K562 (cell line): ENCODE results near the gene ATRN. TPM values are rescaled to one million over a fixed set of nuclear protein-coding genes. Genes with fewer than 3 reads are reported as not detected.

Experiments used
- BRF1 ChIP-seq: IDR thresholded peaks from 3 replicates; pipeline ENCODE4 v1.6.1; 2011; ENCODE audit warnings: borderline replicate concordance, mild to moderate bottlenecking; ENCODE audit not compliant: insufficient read length; ENCODE audit errors: extremely low read depth
- CAMTA2 ChIP-seq: fragments of 250-450 bp; sonication (Bioruptor Pico); conservative IDR thresholded peaks from 2 replicates; pipeline ENCODE4 v1.5.1; 2022
- ETS2 ChIP-seq: IDR thresholded peaks from 2 replicates; pipeline ENCODE4 v1.6.1; 2016; ENCODE audit warnings: borderline replicate concordance, missing genetic modification characterization, mild to moderate bottlenecking, moderate library complexity, missing compliant biosample characterization; ENCODE audit not compliant: poor library complexity, severe bottlenecking
- SETDB1 ChIP-seq: IDR thresholded peaks from one replicate; pipeline ENCODE4 v1.6.1; 2012; ENCODE audit warnings: low read length, control low read depth, inconsistent platforms
- U2AF1 ChIP-seq: fragments of 200-400 bp; formaldehyde crosslinking; optimal IDR thresholded peaks from 2 replicates; pipeline ENCODE3; 2017; ENCODE audit warnings: mild to moderate bottlenecking, low read depth, low read length, moderate library complexity
- polyA plus RNA-seq, 8 experiments: library from polyadenylated mRNA; depleted of rRNA in 4 of 8; stranded (reverse) in 5 of 8; unstranded in 3 of 8; fragments of >200 nt; fragmentation: Nextera tagmentation in 2 of 8; fragmentation: Illumina TruSeq in 1 of 8; extraction: Ambion mirVana in 2 of 8; extraction: Trizol in 1 of 8; gene quantifications; 2 replicates each; pipeline versions ENCODE4 v1.2.1 to v1.2.3, GENCODE V29; 2011 to 2014; ENCODE audit warnings: inconsistent platforms in 1 of 8, missing spikeins in 1 of 8
- total RNA-seq, 7 experiments: library from RNA; depleted of rRNA in 6 of 7; stranded (reverse); fragments of >200 nt in 6 of 7; fragmentation: Illumina TruSeq in 2 of 7; extraction: Trizol in 2 of 7; gene quantifications; 2 replicates each; pipeline versions ENCODE4 v1.2.1 to v1.2.3, GENCODE V29; 2011 to 2021; ENCODE audit warnings: low replicate concordance in 1 of 7
- TF ChIP-seq, protein P1 (sequence below): sonication (generic); formaldehyde crosslinking; IDR thresholded peaks from 2 replicates; pipeline ENCODE4 v1.8.1; 2023; ENCODE audit warnings: mild to moderate bottlenecking, missing genetic modification reagents
- TF ChIP-seq, protein P2 (sequence below), 3 experiments: IDR thresholded peaks in 2 of 3; conservative IDR thresholded peaks in 1 of 3; 2 replicates each; pipeline ENCODE4 v1.5.1; 2011 to 2012; ENCODE audit warnings: low read length in 3 of 3, mild to moderate bottlenecking in 3 of 3, control low read depth in 2 of 3, improper control_type of control experiment in 1 of 3, inconsistent platforms in 1 of 3, low read depth in 1 of 3, mixed read lengths in 1 of 3, moderate library complexity in 1 of 3; ENCODE audit not compliant: insufficient read depth in 2 of 3

Gene ATRN
- total and polyA plus RNA-seq, 9 of the 15 experiments (the other 6 are each of a cell fraction or from before 2014, with no cell fraction given): 0.69 to 16.5 (median 7.6) TPM

DNA sequence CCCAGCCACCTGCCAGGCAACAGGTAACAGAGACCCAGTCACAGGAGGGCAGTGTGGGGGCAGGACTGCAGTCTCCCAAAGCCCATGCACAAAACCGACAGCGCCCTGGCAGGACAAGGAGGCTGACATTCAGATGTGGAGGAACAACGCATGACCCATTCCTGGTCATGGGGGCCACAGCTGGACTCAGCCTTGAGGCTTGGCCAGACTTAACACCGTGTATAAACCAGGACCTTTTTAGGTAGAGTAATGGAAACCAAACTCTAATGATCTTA, 184.2 kb downstream of the ATRN start (continued):
- no peak for TF ChIP-seq BRF1
- no peak for TF ChIP-seq CAMTA2 (CRISPR knock-in tag)
- TF ChIP-seq, protein P1, sequence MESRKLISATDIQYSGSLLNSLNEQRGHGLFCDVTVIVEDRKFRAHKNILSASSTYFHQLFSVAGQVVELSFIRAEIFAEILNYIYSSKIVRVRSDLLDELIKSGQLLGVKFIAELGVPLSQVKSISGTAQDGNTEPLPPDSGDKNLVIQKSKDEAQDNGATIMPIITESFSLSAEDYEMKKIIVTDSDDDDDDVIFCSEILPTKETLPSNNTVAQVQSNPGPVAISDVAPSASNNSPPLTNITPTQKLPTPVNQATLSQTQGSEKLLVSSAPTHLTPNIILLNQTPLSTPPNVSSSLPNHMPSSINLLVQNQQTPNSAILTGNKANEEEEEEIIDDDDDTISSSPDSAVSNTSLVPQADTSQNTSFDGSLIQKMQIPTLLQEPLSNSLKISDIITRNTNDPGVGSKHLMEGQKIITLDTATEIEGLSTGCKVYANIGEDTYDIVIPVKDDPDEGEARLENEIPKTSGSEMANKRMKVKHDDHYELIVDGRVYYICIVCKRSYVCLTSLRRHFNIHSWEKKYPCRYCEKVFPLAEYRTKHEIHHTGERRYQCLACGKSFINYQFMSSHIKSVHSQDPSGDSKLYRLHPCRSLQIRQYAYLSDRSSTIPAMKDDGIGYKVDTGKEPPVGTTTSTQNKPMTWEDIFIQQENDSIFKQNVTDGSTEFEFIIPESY (CRISPR knock-in tag): no peak
- no peak for TF ChIP-seq U2AF1
- no peak for TF ChIP-seq SETDB1
- no peak for TF ChIP-seq ETS2 (tag)
- TF ChIP-seq, protein P2, sequence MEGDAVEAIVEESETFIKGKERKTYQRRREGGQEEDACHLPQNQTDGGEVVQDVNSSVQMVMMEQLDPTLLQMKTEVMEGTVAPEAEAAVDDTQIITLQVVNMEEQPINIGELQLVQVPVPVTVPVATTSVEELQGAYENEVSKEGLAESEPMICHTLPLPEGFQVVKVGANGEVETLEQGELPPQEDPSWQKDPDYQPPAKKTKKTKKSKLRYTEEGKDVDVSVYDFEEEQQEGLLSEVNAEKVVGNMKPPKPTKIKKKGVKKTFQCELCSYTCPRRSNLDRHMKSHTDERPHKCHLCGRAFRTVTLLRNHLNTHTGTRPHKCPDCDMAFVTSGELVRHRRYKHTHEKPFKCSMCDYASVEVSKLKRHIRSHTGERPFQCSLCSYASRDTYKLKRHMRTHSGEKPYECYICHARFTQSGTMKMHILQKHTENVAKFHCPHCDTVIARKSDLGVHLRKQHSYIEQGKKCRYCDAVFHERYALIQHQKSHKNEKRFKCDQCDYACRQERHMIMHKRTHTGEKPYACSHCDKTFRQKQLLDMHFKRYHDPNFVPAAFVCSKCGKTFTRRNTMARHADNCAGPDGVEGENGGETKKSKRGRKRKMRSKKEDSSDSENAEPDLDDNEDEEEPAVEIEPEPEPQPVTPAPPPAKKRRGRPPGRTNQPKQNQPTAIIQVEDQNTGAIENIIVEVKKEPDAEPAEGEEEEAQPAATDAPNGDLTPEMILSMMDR (IDR thresholded peaks at IDR 0.05 in 2 of 3, conservative IDR thresholded peaks at IDR 0.05 in 1 of 3; ENCODE audit: insufficient read depth in 2 of 3, low read depth in 1 of 3, low read length in 3 of 3): no peak
- TF ChIP-seq, all 486 proteins: peak for 0
